Mucosa of descending colon (tissue), 3 donors: ENCODE results near the gene TOGARAM2. TPM values are rescaled to one million over a fixed set of nuclear protein-coding genes. Genes with fewer than 3 reads are reported as not detected.

Experiments used
- ATAC-seq: fragments of 200-7000 bp; cut with Tn5 transposase; one replicate; pipeline ENCODE4 v1.9.1; 2020; ENCODE audit warnings: mild to moderate bottlenecking, moderate library complexity
- DNase-seq, 3 donors: peaks; one replicate each; pipeline ENCODE4 v3.0.0-alpha.2; 2020
- H3K36me3 ChIP-seq: fragments of 200-600 bp; one replicate; pipeline ENCODE4 v1.8.0; 2021; ENCODE audit warnings: low read depth, mild to moderate bottlenecking
- H3K4me1 ChIP-seq: fragments of 200-600 bp; one replicate; pipeline ENCODE4 v1.8.0; 2021; ENCODE audit warnings: low read depth, mild to moderate bottlenecking
- H3K4me3 ChIP-seq: fragments of 200-600 bp; one replicate; pipeline ENCODE4 v1.8.0; 2021; ENCODE audit warnings: mild to moderate bottlenecking
- H3K9me3 ChIP-seq: fragments of 200-600 bp; one replicate; pipeline ENCODE4 v1.8.0; 2021; ENCODE audit warnings: mild to moderate bottlenecking
- CTCF ChIP-seq: fragments of 200-600 bp; IDR thresholded peaks from one replicate; pipeline ENCODE4 v1.8.0; 2022; ENCODE audit warnings: antibody characterized with exemption, mild to moderate bottlenecking
- intact Hi-C, 2 donors: fragments of 100-400 bp; cut with DNase I in 1 of 2; cut with micrococcal nuclease in 1 of 2; formaldehyde crosslinking; loops; one replicate each; pipeline versions ENCODE4 v1.11.0 to v1.11.1; 2022; cut with DNase I, micrococcal nuclease
- total RNA-seq, 3 donors: library from RNA; stranded (reverse); fragmentation: NEBNext Ultra II Directional in 2 of 3; extraction: Animal tissue kit (Norgen Biotek cat#: 25700) in 2 of 3; gene quantifications; one replicate each; pipeline versions ENCODE4 v1.2.1 to v1.2.4, GENCODE V29; 2021 to 2023
- donor health status: DM: no; HTN: no; CAD: no; lungs with moderate emphysema.
- donor health status: DM: no; HTN: no; CAD: no.
- donor health status: DM: no; HTN: yes; CAD: no.

The TOGARAM2 gene
- total RNA-seq, 3 donors from 2014 or later: 0.58 to 3.2 (median 0.81) TPM

GRCh38 chr2:29012211-29012681, 31.1 kb downstream of the TOGARAM2 start:
- H3K9me3 ChIP-seq: no peaks in the 10 kb centered on the region
- intact Hi-C loops: no loop called here
- DNase-seq (peak; percentile 27 to 78 (median 57)), ATAC-seq (peak; percentile 20)
- H3K4me1 ChIP-seq: peaks cover 4% of the 10 kb centered on the region
- H3K4me3 ChIP-seq: no peak overlapping the region
- no peak for TF ChIP-seq CTCF
- H3K36me3 ChIP-seq: no peaks in the 10 kb centered on the region

GRCh38 chr2:29013057-29013780, 32.1 kb downstream of the TOGARAM2 start:
- no peak for TF ChIP-seq CTCF
- ATAC-seq (no peak), DNase-seq (no peak)
- Histone ChIP-seq H3K9me3 (no peaks in the 10 kb centered on the region), H3K36me3 (no peaks in the 10 kb centered on the region), H3K4me1 (peaks cover 4% of the 10 kb centered on the region), H3K4me3 (no peak overlapping the region)
- intact Hi-C loops: no loop called here

GRCh38 chr2:29014331-29014730, 33.2 kb downstream of the TOGARAM2 start:
- no peak overlapping the region for H3K4me3 ChIP-seq
- intact Hi-C loops: no loop called here
- no peak for ATAC-seq
- peaks cover 4% of the 10 kb centered on the region for H3K4me1 ChIP-seq
- no peak for DNase-seq
- no peak for TF ChIP-seq CTCF
- no peaks in the 10 kb centered on the region for H3K36me3 ChIP-seq
- H3K9me3 ChIP-seq: no peaks in the 10 kb centered on the region

GRCh38 chr2:29014811-29015421, 33.8 kb downstream of the TOGARAM2 start:
- peaks cover 4% of the 10 kb centered on the region for H3K4me1 ChIP-seq
- no peaks in the 10 kb centered on the region for H3K36me3 ChIP-seq
- intact Hi-C loops: no loop called here
- no peaks in the 10 kb centered on the region for H3K9me3 ChIP-seq
- peak; percentile 56 to 82 (median 59) for DNase-seq
- H3K4me3 ChIP-seq: no peak overlapping the region
- peak; percentile 62 for ATAC-seq
- no peak for TF ChIP-seq CTCF

- intact Hi-C loops: no loop called here
- no peaks in the 10 kb centered on the region for H3K9me3 ChIP-seq
- ATAC-seq (no peak), DNase-seq (no peak)
- no peak overlapping the region for H3K4me3 ChIP-seq
- TF ChIP-seq CTCF: no peak
- H3K4me1 ChIP-seq: peaks cover 4% of the 10 kb centered on the region
- H3K36me3 ChIP-seq: no peaks in the 10 kb centered on the region
Measured at GRCh38 chr2:29015701-29016470, 34.8 kb downstream of the TOGARAM2 start.
